SK-N-SH (cell line): ENCODE measurements around the gene COPS4. TPM values are rescaled to one million over a fixed set of nuclear protein-coding genes. Genes with fewer than 3 reads are reported as not detected.

Experiments
- CTCF ChIA-PET: fragments of 300-600, 350-600 bp; formaldehyde crosslinking; extraction: SDS; loops from one replicate; lab custom pipeline; 2021; lab: Yijun Ruan, JAX
- POLR2A ChIA-PET: fragments of 350-600 bp; sonication (Branson Sonifier 250); formaldehyde crosslinking; extraction: SDS; loops from one replicate; lab custom pipeline; 2020; ENCODE audit warnings: antibody characterized with exemption, inconsistent platforms; lab: Yijun Ruan, JAX
- DNase-seq: peaks from one replicate; pipeline ENCODE4 v3.0.0; 2012
- H2AFZ ChIP-seq: fragments of 200-600 bp; sonication (generic); 2 replicates; pipeline ENCODE4 v1.8.1; 2016; ENCODE audit warnings: antibody characterized with exemption, mild to moderate bottlenecking, low read depth
- H3F3A ChIP-seq: fragments of 200-600 bp; sonication (generic); replicated peaks from 2 replicates; pipeline ENCODE3; 2016; ENCODE audit warnings: antibody characterized with exemption, mild to moderate bottlenecking; ENCODE audit not compliant: insufficient read depth
- H3K27ac ChIP-seq, 2 experiments: fragments of 200-500 bp in 1 of 2; fragments of 200-600 bp in 1 of 2; sonication (Bioruptor generic) in 1 of 2; sonication (generic), shearing (Covaris generic) in 1 of 2; 2 replicates each; pipeline versions ENCODE4 v1.5.1 to v1.6.1; 2014 to 2016; ENCODE audit warnings: low read depth in 2 of 2, inconsistent platforms in 1 of 2, low read length in 1 of 2, mild to moderate bottlenecking in 1 of 2, mixed read lengths in 1 of 2
- H3K27me3 ChIP-seq: fragments of 200-600 bp; sonication (generic), shearing (Covaris generic); 2 replicates; pipeline ENCODE4 v1.6.1; 2016; ENCODE audit warnings: mixed run types; ENCODE audit not compliant: insufficient read depth
- H3K36me3 ChIP-seq, 2 experiments: fragments of 200-500 bp in 1 of 2; fragments of 200-600 bp in 1 of 2; sonication (Bioruptor generic) in 1 of 2; sonication (generic) in 1 of 2; replicated peaks in 1 of 2; 2 replicates each; pipeline versions ENCODE3 to v1.5.1; 2014 to 2016; ENCODE audit warnings: low read length in 1 of 2, mild to moderate bottlenecking in 1 of 2; ENCODE audit not compliant: insufficient read depth in 2 of 2, control insufficient read depth in 1 of 2
- H3K4me1 ChIP-seq, 2 experiments: fragments of 200-500 bp in 1 of 2; fragments of 200-600 bp in 1 of 2; sonication (Bioruptor generic) in 1 of 2; sonication (generic), shearing (Covaris generic) in 1 of 2; 2 replicates each; pipeline versions ENCODE4 v1.5.1 to v1.6.1; 2014 to 2016; ENCODE audit warnings: low read depth in 1 of 2, low read length in 1 of 2, mixed run types in 1 of 2; ENCODE audit not compliant: insufficient read depth in 2 of 2, control insufficient read depth in 1 of 2
- H3K4me2 ChIP-seq: fragments of 200-600 bp; sonication (generic), shearing (Covaris generic); 2 replicates; pipeline ENCODE4 v1.6.1; 2017; ENCODE audit warnings: mixed run types
- H3K4me3 ChIP-seq, 2 experiments: fragments of 200-500 bp in 1 of 2; fragments of 200-600 bp in 1 of 2; sonication (Bioruptor generic) in 1 of 2; sonication (generic), shearing (Covaris generic) in 1 of 2; 2 replicates each; pipeline versions ENCODE4 v1.5.1 to v1.8.1; 2014 to 2016; ENCODE audit warnings: low read depth in 2 of 2, inconsistent platforms in 1 of 2, low read length in 1 of 2, mild to moderate bottlenecking in 1 of 2, mixed read lengths in 1 of 2, moderate library complexity in 1 of 2
- H3K79me2 ChIP-seq: fragments of 200-600 bp; sonication (generic); 2 replicates; pipeline ENCODE4 v1.8.1; 2017; ENCODE audit warnings: mild to moderate bottlenecking; ENCODE audit not compliant: insufficient read depth
- H3K9ac ChIP-seq: fragments of 200-600 bp; sonication (generic); 2 replicates; pipeline ENCODE4 v1.6.1; 2017; ENCODE audit warnings: mixed run types
- H3K9me2 ChIP-seq: fragments of 200-600 bp; sonication (generic); 2 replicates; pipeline ENCODE4 v1.6.1; 2017; ENCODE audit warnings: mixed run types
- H3K9me3 ChIP-seq: fragments of 200-600 bp; sonication (generic); 2 replicates; pipeline ENCODE4 v1.6.1; 2017; ENCODE audit warnings: mixed run types, mild to moderate bottlenecking, moderate library complexity
- H4K20me1 ChIP-seq: fragments of 200-600 bp; sonication (generic); 2 replicates; pipeline ENCODE4 v1.6.1; 2017; ENCODE audit warnings: mild to moderate bottlenecking, mixed run types; ENCODE audit not compliant: insufficient read depth
- ELF1 ChIP-seq: IDR thresholded peaks from 2 replicates; pipeline ENCODE4 v1.4.0; 2012
- GABPA ChIP-seq: IDR thresholded peaks from 2 replicates; pipeline ENCODE4 v1.4.0; 2012; ENCODE audit warnings: low read depth, mild to moderate bottlenecking
- IRF3 ChIP-seq: fragments of 150-350 bp; IDR thresholded peaks from 2 replicates; pipeline ENCODE4 v1.6.1; 2016; ENCODE audit warnings: mild to moderate bottlenecking, low read depth, low read length
- JUND ChIP-seq: IDR thresholded peaks from 2 replicates; pipeline ENCODE4 v1.4.0; 2012
- MAX ChIP-seq: IDR thresholded peaks from 2 replicates; pipeline ENCODE4 v1.4.0; 2012; ENCODE audit warnings: low read depth
- PBX3 ChIP-seq: IDR thresholded peaks from 2 replicates; pipeline ENCODE4; 2012
- RCOR1 ChIP-seq: fragments of 150-350 bp; IDR thresholded peaks from 2 replicates; pipeline ENCODE4 v1.6.1; 2017; ENCODE audit warnings: antibody characterized with exemption, low read length
- SIN3A ChIP-seq: IDR thresholded peaks from 2 replicates; pipeline ENCODE4 v1.6.1; 2012; ENCODE audit warnings: low read depth, mild to moderate bottlenecking, low read length, moderate library complexity, borderline replicate concordance
- SMC3 ChIP-seq: IDR thresholded peaks from 2 replicates; pipeline ENCODE4 v1.6.1; 2012; ENCODE audit warnings: low read depth, low read length, improper control_type of control experiment
- TCF12 ChIP-seq: IDR thresholded peaks from 2 replicates; pipeline ENCODE4 v1.4.0; 2012
- USF2 ChIP-seq: fragments of 150-350 bp; IDR thresholded peaks from 2 replicates; pipeline ENCODE4 v1.6.1; 2017; ENCODE audit warnings: antibody characterized with exemption, low read length, low read depth, borderline replicate concordance
- WGBS: methylation state at CpG from one replicate; pipeline ENCODE4 v1.1.6; 2017; ENCODE audit warnings: low lambda C conversion rate; 5-methylcytosine and 5-hydroxymethylcytosine counted together
- polyA plus RNA-seq, 3 experiments: library from polyadenylated mRNA; depleted of rRNA; stranded (reverse); fragments of >200 nt; gene quantifications; 2 replicates each; pipeline ENCODE4 v1.2.3, GENCODE V29; 2012

Gene COPS4
- polyA plus RNA-seq, 1 of the 3 experiments (the other 2 are of a cell fraction) = 33.9 TPM

GRCh38 chr4:83118869-83119268 lies 83.9 kb downstream of the COPS4 start:
- WGBS = 51% methylated on average over 2 of the region's 2 CpGs
- no peak overlapping the region for H3K9ac ChIP-seq
- CTCF ChIA-PET = interaction anchor here (1.5 kb wide), 1 partner anchor 9 kb away, joined by 6 read pairs; no protein-coding TSS in a partner anchor

GRCh38 chr4:83121246-83121645 lies 86.3 kb downstream of the COPS4 start:
- no peaks in the 10 kb centered on the region for H3F3A ChIP-seq
- H2AFZ ChIP-seq = no peak overlapping the region
- H3K36me3 ChIP-seq = peaks cover 0 to 4% of the 10 kb centered on the region in 2 experiments
- no peaks in the 10 kb centered on the region for H3K27me3 ChIP-seq
- CTCF ChIA-PET = no interaction called here
- no peak for DNase-seq
- H3K4me3 ChIP-seq = no peak overlapping the region
- H3K9me2 ChIP-seq = no peaks in the 10 kb centered on the region
- no peaks in the 10 kb centered on the region for H3K79me2 ChIP-seq
- H4K20me1 ChIP-seq = no peaks in the 10 kb centered on the region
- POLR2A ChIA-PET = no interaction called here
- no peak overlapping the region for H3K27ac ChIP-seq
- WGBS = 31% methylated on average over 5 of the region's 5 CpGs
- no peak overlapping the region for H3K4me2 ChIP-seq
- no peaks in the 10 kb centered on the region for H3K4me1 ChIP-seq
- no peaks in the 10 kb centered on the region for H3K9me3 ChIP-seq
- H3K9ac ChIP-seq = no peak overlapping the region
- no peak for TF ChIP-seq PBX3
- TF ChIP-seq RCOR1 = no peak

More at GRCh38 chr4:83118869-83119268, 83.9 kb downstream of the COPS4 start:
- peaks cover 0 to 4% of the 10 kb centered on the region in 2 experiments for H3K36me3 ChIP-seq
- no peak overlapping the region for H3K4me2 ChIP-seq
- H3K4me3 ChIP-seq = no peak overlapping the region
- POLR2A ChIA-PET = no interaction called here
- TF ChIP-seq USF2 = no peak
- TF ChIP-seq SIN3A = no peak
- TF ChIP-seq ELF1 = no peak
- no peak for TF ChIP-seq IRF3
- TF ChIP-seq TCF12 = no peak
- TF ChIP-seq GABPA = no peak
- no peak for TF ChIP-seq SMC3
- TF ChIP-seq MAX = no peak
- TF ChIP-seq JUND = no peak
- no peak overlapping the region for H2AFZ ChIP-seq
- no peak overlapping the region for H3K27ac ChIP-seq
- no peaks in the 10 kb centered on the region for H3K9me3 ChIP-seq
- peaks cover 0 to 17% of the 10 kb centered on the region in 2 experiments; a peak in 2 of 4 replicates for H3K4me1 ChIP-seq
- no peaks in the 10 kb centered on the region for H4K20me1 ChIP-seq
- H3K79me2 ChIP-seq = no peaks in the 10 kb centered on the region
- H3K9me2 ChIP-seq = no peaks in the 10 kb centered on the region
- no peak for DNase-seq
- H3K27me3 ChIP-seq = no peaks in the 10 kb centered on the region
- peaks cover 7% of the 10 kb centered on the region for H3F3A ChIP-seq
